HCT116 (cell line): Measurements from ENCODE around the gene SSTR5. TPM values are rescaled to one million over a fixed set of nuclear protein-coding genes. Genes with fewer than 3 reads are reported as not detected.

ENCODE experiments used
- ATAC-seq: fragments of 200-7000 bp; cut with Tn5 transposase; 2 replicates; pipeline ENCODE4 v1.9.1; 2020; ENCODE audit warnings: mild to moderate bottlenecking, moderate library complexity
- BruUV-seq: library from RNA; stranded (reverse); fragments of 400-500 nt; replicated peaks from 2 replicates; lab custom pipeline; 2021; lab: Mats Ljungman, UMichigan
- CTCF ChIA-PET: fragments of 300-600 bp; sonication (Branson Sonifier 250); formaldehyde crosslinking; loops from one replicate; lab custom pipeline; 2021; ENCODE audit warnings: antibody characterized with exemption; lab: Charles Lee
- POLR2A ChIA-PET: fragments of 300-600, 350-600 bp; sonication (Branson Sonifier 250); formaldehyde crosslinking; loops from one replicate; lab custom pipeline; 2021; ENCODE audit warnings: antibody characterized with exemption; lab: Charles Lee
- RAD21 ChIA-PET, 2 experiments: fragments of 300-600 bp; sonication (Branson Sonifier 250); formaldehyde crosslinking; loops; one replicate each; lab custom pipeline; 2023; ENCODE audit warnings: low total read pairs in 2 of 2; ENCODE audit not compliant: uncharacterized antibody in 2 of 2, unreplicated experiment in 2 of 2, low non-redundant PET in 1 of 2; lab: Charles Lee
- DNase-seq: peaks from one replicate; pipeline ENCODE4 v3.0.0-alpha.2; 2010; ENCODE audit warnings: low read depth, low spot score
- H2AFZ ChIP-seq: fragments of 200-600 bp; shearing (Covaris generic), sonication (generic); 2 replicates; pipeline ENCODE4 v1.6.1; 2017; ENCODE audit warnings: low read depth, mixed run types, mixed read lengths, antibody characterized with exemption, low read length; ENCODE audit not compliant: poor library complexity, severe bottlenecking
- H3K27ac ChIP-seq: 2 replicates; pipeline ENCODE4 v1.5.1; 2012; ENCODE audit warnings: low read depth, low read length
- H3K27me3 ChIP-seq: fragments of 200-600 bp; sonication (generic); 2 replicates; pipeline ENCODE4 v1.6.1; 2016; ENCODE audit warnings: mixed run types, low read length, mixed read lengths; ENCODE audit not compliant: insufficient read depth
- H3K36me3 ChIP-seq, 2 experiments: fragments of 200-500 bp in 1 of 2; fragments of 200-600 bp in 1 of 2; sonication (Bioruptor generic) in 1 of 2; sonication (generic) in 1 of 2; 2 replicates each; pipeline versions ENCODE4 v1.5.1 to v1.6.1; 2014 to 2016; ENCODE audit warnings: low read length in 2 of 2, inconsistent platforms in 1 of 2, mixed read lengths in 1 of 2, mixed run types in 1 of 2; ENCODE audit not compliant: insufficient read depth in 2 of 2, control insufficient read depth in 1 of 2
- H3K4me1 ChIP-seq, 2 experiments: fragments of 200-600 bp in 1 of 2; sonication (generic) in 1 of 2; 2 replicates each; pipeline versions ENCODE4 v1.5.1 to v1.6.1; 2012 to 2017; ENCODE audit warnings: low read length in 2 of 2, inconsistent platforms in 1 of 2, mild to moderate bottlenecking in 1 of 2, mixed read lengths in 1 of 2, mixed run types in 1 of 2, moderate library complexity in 1 of 2; ENCODE audit not compliant: insufficient read depth in 2 of 2, control insufficient read depth in 1 of 2
- H3K4me2 ChIP-seq: fragments of 200-600 bp; sonication (generic); 2 replicates; pipeline ENCODE4 v1.6.1; 2017; ENCODE audit warnings: mixed run types, low read length, mixed read lengths
- H3K4me3 ChIP-seq, 2 experiments: fragments of 200-600 bp in 1 of 2; sonication (generic) in 1 of 2; replicated peaks in 1 of 2; 2 replicates each; pipeline ENCODE4 v1.5.1; 2011 to 2016; ENCODE audit warnings: low read length in 2 of 2, control low read depth in 1 of 2, low read depth in 1 of 2, mild to moderate bottlenecking in 1 of 2, mixed read lengths in 1 of 2, mixed run types in 1 of 2
- H3K79me2 ChIP-seq: fragments of 200-600 bp; sonication (generic); 2 replicates; pipeline ENCODE4 v1.6.1; 2017; ENCODE audit warnings: mild to moderate bottlenecking, mixed run types, low read length, moderate library complexity, mixed read lengths; ENCODE audit not compliant: insufficient read depth
- H3K9ac ChIP-seq: fragments of 200-600 bp; sonication (generic); 2 replicates; pipeline ENCODE4 v1.6.1; 2016; ENCODE audit warnings: low read length, mixed read lengths
- H3K9me2 ChIP-seq: fragments of 200-600 bp; sonication (generic), shearing (Covaris generic); 2 replicates; pipeline ENCODE4 v1.6.1; 2017; ENCODE audit warnings: mixed run types, mild to moderate bottlenecking, moderate library complexity; ENCODE audit not compliant: insufficient read depth
- H3K9me3 ChIP-seq, 2 experiments: fragments of 200-500 bp in 1 of 2; fragments of 200-600 bp in 1 of 2; sonication (Bioruptor generic) in 1 of 2; sonication (generic) in 1 of 2; 2 replicates each; pipeline ENCODE4 v1.6.1; 2014 to 2017; ENCODE audit warnings: low read length in 2 of 2, mixed read lengths in 2 of 2, inconsistent platforms in 1 of 2, low read depth in 1 of 2, mild to moderate bottlenecking in 1 of 2, mixed run types in 1 of 2, moderate library complexity in 1 of 2; ENCODE audit not compliant: control insufficient read depth in 1 of 2, insufficient read depth in 1 of 2
- H4K20me1 ChIP-seq: fragments of 200-600 bp; sonication (generic), shearing (Covaris generic); 2 replicates; pipeline ENCODE4 v1.6.1; 2017; ENCODE audit warnings: mixed run types, mild to moderate bottlenecking, moderate library complexity; ENCODE audit not compliant: insufficient read depth
- EZH2 ChIP-seq: fragments of 200-600 bp; sonication (generic); IDR thresholded peaks from 2 replicates; pipeline ENCODE4 v1.6.1; 2017; ENCODE audit warnings: antibody characterized with exemption, mixed run types
- EZH2phosphoT487 ChIP-seq: fragments of 200-600 bp; IDR thresholded peaks from 2 replicates; pipeline ENCODE4 v1.6.1; 2018; ENCODE audit warnings: antibody characterized with exemption, borderline replicate concordance
- JUND ChIP-seq: IDR thresholded peaks from 2 replicates; pipeline ENCODE4 v1.6.1; 2012
- POLR2A ChIP-seq: IDR thresholded peaks from 2 replicates; pipeline ENCODE4 v1.7.0; 2011; ENCODE audit warnings: borderline replicate concordance; ENCODE audit not compliant: insufficient read depth, insufficient read length; ENCODE audit errors: extremely low read depth
- RAD21 ChIP-seq: IDR thresholded peaks from 2 replicates; pipeline ENCODE4 v1.6.1; 2012; ENCODE audit warnings: low read depth, mild to moderate bottlenecking
- SIN3A ChIP-seq: IDR thresholded peaks from 2 replicates; pipeline ENCODE4 v1.6.1; 2012; ENCODE audit warnings: low read depth
- SP1 ChIP-seq: IDR thresholded peaks from 2 replicates; pipeline ENCODE4 v1.6.1; 2012; ENCODE audit warnings: low read depth
- SRF ChIP-seq: IDR thresholded peaks from 2 replicates; pipeline ENCODE4 v1.6.1; 2012; ENCODE audit warnings: low read depth
- TCF7L2 ChIP-seq: IDR thresholded peaks from 2 replicates; pipeline ENCODE4 v1.7.0; 2011; ENCODE audit warnings: borderline replicate concordance, inconsistent platforms; ENCODE audit not compliant: insufficient read depth, insufficient read length; ENCODE audit errors: extremely low read depth
- YY1 ChIP-seq: IDR thresholded peaks from 2 replicates; pipeline ENCODE4 v1.6.1; 2011; ENCODE audit warnings: low read length, low read depth, moderate library complexity, mild to moderate bottlenecking; ENCODE audit not compliant: insufficient replicate concordance; ENCODE audit errors: extremely low read depth
- ZFX ChIP-seq: fragments of 450-650 bp; IDR thresholded peaks from 2 replicates; pipeline ENCODE4 v1.6.1; 2017
- intact Hi-C: fragments of 100-400 bp; cut with micrococcal nuclease; formaldehyde crosslinking; loops from 2 replicates; pipeline ENCODE4 v1.10.0; 2022
- total RNA-seq: library from RNA; stranded (reverse); gene quantifications from one replicate; pipeline ENCODE4 v1.2.1, GENCODE V29; 2021; ENCODE audit not compliant: unreplicated experiment
- TF ChIP-seq, protein P1 (sequence below): IDR thresholded peaks from 2 replicates; pipeline ENCODE4 v1.6.1; 2012
- TF ChIP-seq, protein P2 (sequence below), 3 experiments: fragments of 200-600 bp in 1 of 3; sonication (generic) in 1 of 3; IDR thresholded peaks in 2 of 3; conservative IDR thresholded peaks in 1 of 3; 2 replicates each; pipeline ENCODE4 v1.5.1; 2012 to 2017; ENCODE audit warnings: low read depth in 2 of 3, low read length in 2 of 3, antibody characterized with exemption in 1 of 3, borderline replicate concordance in 1 of 3, control low read depth in 1 of 3, mild to moderate bottlenecking in 1 of 3, mixed read lengths in 1 of 3, mixed run types in 1 of 3, moderate library complexity in 1 of 3; ENCODE audit not compliant: insufficient read depth in 1 of 3

SSTR5 gene
- total RNA-seq, 1 experiment from 2014 or later = 7.2 TPM

DNA sequence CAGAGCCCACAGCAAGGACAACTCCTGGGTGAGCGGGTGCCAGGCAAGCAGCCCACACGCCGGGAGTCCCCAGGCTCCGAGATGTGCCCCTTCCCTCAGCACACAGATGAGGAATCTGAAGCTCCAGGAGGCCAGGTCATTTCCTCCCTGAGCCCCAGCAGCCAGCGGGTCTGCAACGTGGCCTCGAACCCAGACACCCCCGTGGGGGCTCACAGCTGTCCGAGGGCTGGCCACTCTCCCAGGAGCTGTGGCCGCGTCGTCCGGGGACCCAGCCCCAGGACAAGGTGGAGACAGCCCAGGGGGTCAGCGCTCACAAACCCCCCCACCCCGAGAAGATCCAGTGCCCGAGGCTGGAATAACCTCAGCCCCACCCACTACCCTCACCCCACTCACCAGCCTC is 40.9 kb downstream of the SSTR5 start:
- Histone ChIP-seq H4K20me1 (no peaks in the 10 kb centered on the region), H3K9ac (no peak overlapping the region), H3K27ac (no peak overlapping the region), H3K4me3 (no peak overlapping the region), H3K9me3 (no peaks in the 10 kb centered on the region), H3K4me1 (no peaks in the 10 kb centered on the region), H3K36me3 (no peaks in the 10 kb centered on the region), H3K27me3 (no peaks in the 10 kb centered on the region), H3K9me2 (no peaks in the 10 kb centered on the region), H2AFZ (no peak overlapping the region), H3K79me2 (no peaks in the 10 kb centered on the region), H3K4me2 (no peak overlapping the region)
- intact Hi-C loops = no loop called here
- no TSS peak for BruUV-seq
- ChIA-PET POLR2A (no interaction called here), RAD21 (no interaction called here), CTCF (no interaction called here)
- ATAC-seq (no peak), DNase-seq (no peak)
- TF ChIP-seq RAD21 (no peak), SRF (no peak), TCF7L2 (no peak), YY1 (no peak), SP1 (no peak), ZFX (no peak), SIN3A (no peak), JUND (no peak), EZH2 (no peak), EZH2phosphoT487 (no peak), POLR2A (no peak)
- TF ChIP-seq, protein P1, sequence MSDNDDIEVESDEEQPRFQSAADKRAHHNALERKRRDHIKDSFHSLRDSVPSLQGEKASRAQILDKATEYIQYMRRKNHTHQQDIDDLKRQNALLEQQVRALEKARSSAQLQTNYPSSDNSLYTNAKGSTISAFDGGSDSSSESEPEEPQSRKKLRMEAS = no peak
- TF ChIP-seq, protein P2, sequence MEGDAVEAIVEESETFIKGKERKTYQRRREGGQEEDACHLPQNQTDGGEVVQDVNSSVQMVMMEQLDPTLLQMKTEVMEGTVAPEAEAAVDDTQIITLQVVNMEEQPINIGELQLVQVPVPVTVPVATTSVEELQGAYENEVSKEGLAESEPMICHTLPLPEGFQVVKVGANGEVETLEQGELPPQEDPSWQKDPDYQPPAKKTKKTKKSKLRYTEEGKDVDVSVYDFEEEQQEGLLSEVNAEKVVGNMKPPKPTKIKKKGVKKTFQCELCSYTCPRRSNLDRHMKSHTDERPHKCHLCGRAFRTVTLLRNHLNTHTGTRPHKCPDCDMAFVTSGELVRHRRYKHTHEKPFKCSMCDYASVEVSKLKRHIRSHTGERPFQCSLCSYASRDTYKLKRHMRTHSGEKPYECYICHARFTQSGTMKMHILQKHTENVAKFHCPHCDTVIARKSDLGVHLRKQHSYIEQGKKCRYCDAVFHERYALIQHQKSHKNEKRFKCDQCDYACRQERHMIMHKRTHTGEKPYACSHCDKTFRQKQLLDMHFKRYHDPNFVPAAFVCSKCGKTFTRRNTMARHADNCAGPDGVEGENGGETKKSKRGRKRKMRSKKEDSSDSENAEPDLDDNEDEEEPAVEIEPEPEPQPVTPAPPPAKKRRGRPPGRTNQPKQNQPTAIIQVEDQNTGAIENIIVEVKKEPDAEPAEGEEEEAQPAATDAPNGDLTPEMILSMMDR (IDR thresholded peaks at IDR 0.05 in 2 of 3, conservative IDR thresholded peaks at IDR 0.05 in 1 of 3; ENCODE audit: borderline replicate concordance in 1 of 3, insufficient read depth in 1 of 3, low read depth in 2 of 3, low read length in 2 of 3) = no peak
